Stomach (tissue), 9 donors: Measurements from ENCODE around the gene F5. TPM values are rescaled to one million over a fixed set of nuclear protein-coding genes. Genes with fewer than 3 reads are reported as not detected.

Experiments
- DNase-seq, 2 donors: peaks; one replicate each; pipeline versions ENCODE4 v3.0.0 to v3.0.0-alpha.2; 2013 to 2019
- H3K27ac ChIP-seq, 5 donors: fragments of 200-600 bp in 4 of 5; sonication (generic) in 4 of 5; one replicate each; pipeline ENCODE4 v1.5.1; 2013 to 2019; ENCODE audit warnings: mild to moderate bottlenecking in 1 of 5, moderate library complexity in 1 of 5
- H3K27me3 ChIP-seq, 3 donors: fragments of 200-600 bp; sonication (generic); one replicate each; pipeline ENCODE4 v1.5.1; 2017 to 2019; ENCODE audit warnings: mixed run types in 1 of 3
- H3K36me3 ChIP-seq, 4 donors: fragments of 200-600 bp; sonication (generic); 1 replicate in 3 of 4; 2 replicates in 1 of 4; pipeline ENCODE4 v1.5.1; 2016 to 2019
- H3K4me1 ChIP-seq, 4 donors: fragments of 200-600 bp; sonication (generic); one replicate each; pipeline ENCODE4 v1.5.1; 2016 to 2019
- H3K4me3 ChIP-seq, 4 donors: fragments of 200-600 bp; sonication (generic) in 3 of 4; one replicate each; pipeline ENCODE4 v1.5.1; 2016 to 2019; ENCODE audit warnings: mild to moderate bottlenecking in 1 of 4
- H3K9me3 ChIP-seq, 4 donors: fragments of 200-600 bp; sonication (generic); one replicate each; pipeline ENCODE4 v1.5.1; 2016 to 2019
- CTCF ChIP-seq, 7 experiments: fragments of 450-650 bp in 4 of 7; fragments of 200-600 bp in 3 of 7; sonication (generic) in 3 of 7; IDR thresholded peaks; one replicate each; pipeline ENCODE4 v1.5.1; 2016 to 2019; ENCODE audit warnings: antibody characterized with exemption in 7 of 7, control low read depth in 2 of 7, mild to moderate bottlenecking in 1 of 7
- EP300 ChIP-seq: sonication (generic); formaldehyde crosslinking; IDR thresholded peaks from one replicate; pipeline ENCODE4 v1.6.1; 2017; ENCODE audit warnings: antibody characterized with exemption
- POLR2A ChIP-seq, 4 donors: fragments of 450-650 bp; IDR thresholded peaks; one replicate each; pipeline ENCODE4 v1.6.1; 2016; ENCODE audit warnings: antibody characterized with exemption in 4 of 4, control low read depth in 2 of 4, mild to moderate bottlenecking in 1 of 4, moderate library complexity in 1 of 4
- POLR2AphosphoS5 ChIP-seq, 3 donors: sonication (generic); formaldehyde crosslinking; IDR thresholded peaks; one replicate each; pipeline ENCODE4 v1.6.1; 2016; ENCODE audit warnings: antibody characterized with exemption in 3 of 3
- WGBS, 5 donors: extraction: QIAGEN DNeasy Blood & Tissue Kit in 3 of 5; methylation state at CpG; one replicate each; pipeline versions ENCODE4 v1.1.5 to v1.1.7; 2013 to 2018; 5-methylcytosine and 5-hydroxymethylcytosine counted together
- intact Hi-C: fragments of 100-400 bp; cut with DNase I; formaldehyde crosslinking; loops from one replicate; pipeline ENCODE4 v1.15.1; 2023; ENCODE audit warnings: low total_unique reads
- polyA plus RNA-seq, 3 donors: library from polyadenylated mRNA; stranded (reverse); fragments of 200-250 nt; gene quantifications; one replicate each; pipeline ENCODE4 v1.2.3, GENCODE V29; 2013
- total RNA-seq, 5 donors: library from RNA; depleted of rRNA; stranded (reverse); fragments of >200 nt; gene quantifications; one replicate each; pipeline versions ENCODE4 v1.1.0 to v1.2.3, GENCODE V29; 2014 to 2016
- donor health status: healthy with polysubstance abuse.
- donor health status: Bipolar disorder and iron deficiency.
- donor health status: healthy.

Gene F5
- total and polyA plus RNA-seq, 8 donors, result 0.06 to 4.8 (median 1.0) TPM; not detected in 2

GRCh38 chr1:169479363-169480066 is 106.8 kb downstream of the F5 start:
- H3K4me1 ChIP-seq, result peaks cover 4 to 67% (median 32%) of the 10 kb centered on the region in 4 donors
- H3K27me3 ChIP-seq, result no peaks in the 10 kb centered on the region
- DNase-seq, result no peak
- 45 to 79% (median 69%) methylated on average over 1 of the region's 1 CpG for WGBS, 5 donors
- no peaks in the 10 kb centered on the region for H3K9me3 ChIP-seq
- no peak overlapping the region for H3K4me3 ChIP-seq
- intact Hi-C loops, result no loop called here
- TF ChIP-seq POLR2AphosphoS5 (IDR thresholded peaks at IDR 0.05) (no peak), CTCF (IDR thresholded peaks at IDR 0.05) (no peak), POLR2A (IDR thresholded peaks at IDR 0.05) (no peak), EP300 (no peak)
- no peak overlapping the region for H3K27ac ChIP-seq
- H3K36me3 ChIP-seq, result peaks cover 0 to 21% (median 19%) of the 10 kb centered on the region in 4 donors

- 90 to 100% (median 91%) methylated on average over 4 to 5 of the region's 5 CpGs for WGBS, 5 donors
- Histone ChIP-seq H3K4me1 (peaks cover 3 to 54% (median 25%) of the 10 kb centered on the region in 4 donors), H3K9me3 (no peaks in the 10 kb centered on the region), H3K27me3 (no peaks in the 10 kb centered on the region), H3K36me3 (peaks cover 0 to 21% (median 19%) of the 10 kb centered on the region in 4 donors), H3K4me3 (no peak overlapping the region), H3K27ac (no peak overlapping the region)
- TF ChIP-seq POLR2A (IDR thresholded peaks at IDR 0.05) (no peak), CTCF (IDR thresholded peaks at IDR 0.05) (no peak), EP300 (no peak), POLR2AphosphoS5 (IDR thresholded peaks at IDR 0.05) (no peak)
- no peak for DNase-seq
- intact Hi-C loops, result no loop called here
These were observed 108.1 kb downstream of the F5 start for GRCh38 chr1:169478094-169478672.

- H3K27ac ChIP-seq, result no peak overlapping the region
- peaks cover 0 to 40% (median 15%) of the 10 kb centered on the region in 4 donors for H3K4me1 ChIP-seq
- peaks cover 0 to 21% (median 19%) of the 10 kb centered on the region in 4 donors for H3K36me3 ChIP-seq
- intact Hi-C loops, result no loop called here
- H3K9me3 ChIP-seq, result no peaks in the 10 kb centered on the region
- no peak for TF ChIP-seq POLR2AphosphoS5 (IDR thresholded peaks at IDR 0.05)
- no peaks in the 10 kb centered on the region for H3K27me3 ChIP-seq
- 65 to 81% (median 76%) methylated on average over 3 of the region's 3 CpGs for WGBS, 5 donors
- DNase-seq, result no peak
- no peak overlapping the region for H3K4me3 ChIP-seq
These were observed 110.4 kb downstream of the F5 start for GRCh38 chr1:169475806-169476387.

- no peaks in the 10 kb centered on the region for H3K27me3 ChIP-seq
- no peak overlapping the region for H3K27ac ChIP-seq
- TF ChIP-seq CTCF (IDR thresholded peaks at IDR 0.05) (no peak), EP300 (no peak), POLR2AphosphoS5 (IDR thresholded peaks at IDR 0.05) (no peak), POLR2A (IDR thresholded peaks at IDR 0.05) (no peak)
- no peaks in the 10 kb centered on the region for H3K9me3 ChIP-seq
- peaks cover 0 to 25% (median 22%) of the 10 kb centered on the region in 4 donors for H3K36me3 ChIP-seq
- no peak overlapping the region for H3K4me3 ChIP-seq
- intact Hi-C loops, result no loop called here
- DNase-seq, result no peak
- peaks cover 0 to 26% (median 9%) of the 10 kb centered on the region in 4 donors for H3K4me1 ChIP-seq
- 84 to 90% (median 88%) methylated on average over 1 of the region's 1 CpG for WGBS, 5 donors
These were observed 111.8 kb downstream of the F5 start for GRCh38 chr1:169474302-169474995.
